ENCODE results near the gene LY6G6C. TPM values are rescaled to one million over a fixed set of nuclear protein-coding genes. Genes with fewer than 3 reads are reported as not detected.

LY6G6C gene
- total RNA-seq, 2 experiments from 2014 or later = not detected

- intact Hi-C loops (cut with micrococcal nuclease) = no loop called here
- H3K36me3 Mint-ChIP-seq (ENCODE audit: low read depth) = peaks cover 15% of the 10 kb centered on the region
- H3K4me1 Mint-ChIP-seq (ENCODE audit: low read depth) = peaks cover 11% of the 10 kb centered on the region
- TF ChIP-seq CTCF (IDR thresholded peaks at IDR 0.05) = no peak
- CTCF ChIA-PET = interaction anchor here (1.9 kb wide), 1 partner anchor 14 kb away, joined by 6 read pairs; no protein-coding TSS in a partner anchor
- no peak overlapping the region for H3K4me3 Mint-ChIP-seq
- ATAC-seq (no peak), DNase-seq (no peak)
- H3K27ac Mint-ChIP-seq = no peak overlapping the region
- POLR2A ChIA-PET = interaction anchor here (0.9 kb wide), 1 partner anchor 22 kb away, joined by 3 read pairs; no protein-coding TSS in a partner anchor
- no peaks in the 10 kb centered on the region for H3K9me3 Mint-ChIP-seq
- no peaks in the 10 kb centered on the region for H3K27me3 Mint-ChIP-seq
Observed at GRCh38 chr6:31676904-31677303, 44.6 kb downstream of the LY6G6C start.

GRCh38 chr6:31676322-31676903 is 45.1 kb downstream of the LY6G6C start:
- H3K9me3 Mint-ChIP-seq = no peaks in the 10 kb centered on the region
- H3K4me1 Mint-ChIP-seq (ENCODE audit: low read depth) = peaks cover 9% of the 10 kb centered on the region
- H3K36me3 Mint-ChIP-seq (ENCODE audit: low read depth) = peaks cover 18% of the 10 kb centered on the region
- H3K4me3 Mint-ChIP-seq = no peak overlapping the region
- no peaks in the 10 kb centered on the region for H3K27me3 Mint-ChIP-seq
- POLR2A ChIA-PET = interaction anchor here (1.1 kb wide), 1 partner anchor 15 kb away, joined by 3 read pairs; the partner anchor contains the start of gene C6orf47
- no peak for TF ChIP-seq CTCF (IDR thresholded peaks at IDR 0.05)
- H3K27ac Mint-ChIP-seq = no peak overlapping the region
- DNase-seq (no peak), ATAC-seq (no peak)
- CTCF ChIA-PET = no interaction called here
- intact Hi-C loops (cut with micrococcal nuclease) = no loop called here

- DNase-seq (no peak), ATAC-seq (no peak)
- no peak for TF ChIP-seq CTCF (IDR thresholded peaks at IDR 0.05)
- ChIA-PET POLR2A (interaction anchor here (0.6 to 1.6 kb wide), 6 partner anchors 9 to 58 kb away, joined by 3 to 4 read pairs (median 3); partner anchors contain the start of genes C6orf47 and LY6G5C), CTCF (interaction anchor here (0.8 to 2.3 kb wide), 4 partner anchors 10 to 283 kb away, joined by 3 to 8 read pairs (median 4); partner anchors contain the start of gene LY6G5C)
- H3K9me3 Mint-ChIP-seq = no peaks in the 10 kb centered on the region
- no peaks in the 10 kb centered on the region for H3K27me3 Mint-ChIP-seq
- H3K4me3 Mint-ChIP-seq = no peak within 1 kb of the TSS
- H3K36me3 Mint-ChIP-seq (ENCODE audit: low read depth) = peaks cover 69% of the 10 kb centered on the region
- intact Hi-C loops (cut with micrococcal nuclease) = loop anchor here (10.0 kb wide), 2 partner anchors 125 to 165 kb away; partner anchors contain the start of genes ATP6V1G2, DDX39B and NFKBIL1
- H3K4me1 Mint-ChIP-seq (ENCODE audit: low read depth) = peaks cover 25% of the 10 kb centered on the region
- peak within 1 kb of the TSS; percentile 59 for H3K27ac Mint-ChIP-seq
Observed at GRCh38 chr6:31669676-31670075, 51.9 kb downstream of the LY6G6C start, which contains the start of gene LY6G5B. Gene LY6G5B (plus strand): TSS chr6:31669976. CDS start chr6:31670951, 975 bp downstream.

Small RNA genes within 50 kb of the gene (microRNA-seq; reads per million reads assigned to microRNA genes)
- gene MIR4646 (ENCODE audit: borderline microRNAs expressed, borderline replicate concordance) = not detected

Other genes with a start within 250 kb of the LY6G6C start
- gene MICB, start 223.6 kb downstream of the LY6G6C start, total RNA-seq = 10 to 100 TPM; 17.0 to 17.7 TPM
- gene MCCD1, start 192.8 kb downstream of the LY6G6C start, total RNA-seq = not detected
- 100 to 1,000 TPM; 568 to 572 TPM for gene DDX39B, start 179.7 kb downstream of the LY6G6C start, total RNA-seq
- gene ATP6V1G2, start 175.1 kb downstream of the LY6G6C start, total RNA-seq = 1 to 10 TPM in 1 of 2 experiments, under 1 TPM in 1; 0.86 to 1.1 TPM
- 10 to 100 TPM; 11.3 to 13.0 TPM for gene NFKBIL1, start 174.1 kb downstream of the LY6G6C start, total RNA-seq
- 100 to 1,000 TPM; 713 to 724 TPM for gene LTA, start 149.5 kb downstream of the LY6G6C start, total RNA-seq
- 10 to 100 TPM; 89.2 to 92.5 TPM for gene TNF, start 146.2 kb downstream of the LY6G6C start, total RNA-seq
- 100 to 1,000 TPM; 368 to 375 TPM for gene LTB, start 139.3 kb downstream of the LY6G6C start, total RNA-seq
- gene LST1, start 135.5 kb downstream of the LY6G6C start, total RNA-seq = 10 to 100 TPM; 40.4 to 43.6 TPM
- gene NCR3, start 128.7 kb downstream of the LY6G6C start, total RNA-seq = 10 to 100 TPM; 60.1 to 60.3 TPM
- gene AIF1, start 106.5 kb downstream of the LY6G6C start, total RNA-seq = 100 to 1,000 TPM; 240 to 253 TPM
- 100 to 1,000 TPM; 257 to 262 TPM for gene PRRC2A, start 101.0 kb downstream of the LY6G6C start, total RNA-seq
- gene BAG6, start 69.1 kb downstream of the LY6G6C start, total RNA-seq = 100 to 1,000 TPM; 303 to 318 TPM
- 1 to 10 TPM; 4.4 to 4.9 TPM for gene APOM, start 65.9 kb downstream of the LY6G6C start, total RNA-seq
- gene C6orf47, start 61.0 kb downstream of the LY6G6C start, total RNA-seq = 10 to 100 TPM; 11.4 to 11.7 TPM
- 10 to 100 TPM; 29.4 to 30.9 TPM for gene GPANK1, start 56.7 kb downstream of the LY6G6C start, total RNA-seq
- gene CSNK2B, start 55.7 kb downstream of the LY6G6C start, total RNA-seq = 100 to 1,000 TPM; 241 to 247 TPM
- gene LY6G5B, start 51.8 kb downstream of the LY6G6C start, total RNA-seq = 10 to 100 TPM; 14.7 to 16.1 TPM
- 1 to 10 TPM; 1.6 to 2.3 TPM for gene LY6G5C, start 40.7 kb downstream of the LY6G6C start, total RNA-seq
- 10 to 100 TPM; 23.7 to 24.3 TPM for gene ABHD16A, start 18.4 kb downstream of the LY6G6C start, total RNA-seq
- gene LY6G6F, start 14.9 kb downstream of the LY6G6C start, total RNA-seq = not detected
- not detected for gene LY6G6D, start 6.4 kb downstream of the LY6G6C start, total RNA-seq
- under 1 TPM; 0.65 to 0.81 TPM for gene MPIG6B, start 1.6 kb upstream of the LY6G6C start, total RNA-seq
- 1 to 10 TPM; 6.3 to 6.9 TPM for gene DDAH2, start 7.6 kb upstream of the LY6G6C start, total RNA-seq
- gene CLIC1, start 14.8 kb upstream of the LY6G6C start, total RNA-seq = 100 to 1,000 TPM; 334 to 346 TPM
- gene MSH5, start 18.3 kb upstream of the LY6G6C start, total RNA-seq = 100 to 1,000 TPM in 1 of 2 experiments, 10 to 100 TPM in 1; 96.9 to 105 TPM
- 10 to 100 TPM; 13.6 to 18.7 TPM for gene SAPCD1, start 40.9 kb upstream of the LY6G6C start, total RNA-seq
- gene VWA7, start 55.6 kb upstream of the LY6G6C start, total RNA-seq = 1 to 10 TPM; 1.6 TPM
- 100 to 1,000 TPM; 150 to 153 TPM for gene VARS1, start 74.0 kb upstream of the LY6G6C start, total RNA-seq
- 100 to 1,000 TPM; 117 to 120 TPM for gene LSM2, start 85.2 kb upstream of the LY6G6C start, total RNA-seq
- 1 to 10 TPM; 1.7 to 2.0 TPM for gene HSPA1L, start 93.5 kb upstream of the LY6G6C start, total RNA-seq
- 10 to 100 TPM; 36.6 to 37.8 TPM for gene HSPA1A, start 93.8 kb upstream of the LY6G6C start, total RNA-seq
- gene HSPA1B, start 106.0 kb upstream of the LY6G6C start, total RNA-seq = 10 to 100 TPM; 50.4 to 50.8 TPM
- 1 to 10 TPM; 8.7 to 9.8 TPM for gene NEU1, start 141.1 kb upstream of the LY6G6C start, total RNA-seq
- not detected for gene SLC44A4, start 157.3 kb upstream of the LY6G6C start, total RNA-seq
- gene EHMT2, start 176.0 kb upstream of the LY6G6C start, total RNA-seq = 10 to 100 TPM; 55.4 to 56.8 TPM
- 1 to 10 TPM; 1.8 to 2.1 TPM for gene ZBTB12, start 180.3 kb upstream of the LY6G6C start, total RNA-seq
- gene C2, start 206.0 kb upstream of the LY6G6C start, total RNA-seq = 1 to 10 TPM in 1 of 2 experiments, under 1 TPM in 1; 0.99 to 1.4 TPM
- gene CFB, start 224.3 kb upstream of the LY6G6C start, total RNA-seq = under 1 TPM; 0.43 to 0.45 TPM
- 10 to 100 TPM; 60.5 to 61.0 TPM for gene NELFE, start 237.2 kb upstream of the LY6G6C start, total RNA-seq
- gene SKIC2, start 237.4 kb upstream of the LY6G6C start, total RNA-seq = 10 to 100 TPM; 76.5 to 77.3 TPM